Nephron progenitor cell (in vitro differentiated cells): ENCODE results near the gene ALX3.

Experiments used
- DNase-seq: peaks from one replicate; pipeline ENCODE4 v3.0.0; 2021
- H3K27ac Mint-ChIP-seq: 2 replicates; pipeline ENCODE4 v1.8.0; 2021; ENCODE audit warnings: mild to moderate bottlenecking, moderate library complexity, mixed read lengths
- H3K27me3 Mint-ChIP-seq: 2 replicates; pipeline ENCODE4 v1.8.0; 2021; ENCODE audit warnings: mild to moderate bottlenecking, low read depth, mixed read lengths; ENCODE audit not compliant: poor library complexity
- H3K36me3 Mint-ChIP-seq: 2 replicates; pipeline ENCODE4 v1.8.0; 2021; ENCODE audit warnings: low read depth, mixed read lengths
- H3K4me1 Mint-ChIP-seq: 2 replicates; pipeline ENCODE4 v1.8.0; 2021; ENCODE audit warnings: mixed read lengths
- H3K4me3 Mint-ChIP-seq: 2 replicates; pipeline ENCODE4 v1.8.0; 2021; ENCODE audit warnings: mild to moderate bottlenecking, moderate library complexity, mixed read lengths
- H3K9me3 Mint-ChIP-seq: 2 replicates; pipeline ENCODE4 v1.8.0; 2021; ENCODE audit warnings: mild to moderate bottlenecking, moderate library complexity, mixed read lengths
- TF ChIP-seq, protein P1 (sequence below): fragments of 200-600 bp; sonication (generic); IDR thresholded peaks from 2 replicates; pipeline ENCODE4 v1.5.0; 2021; ENCODE audit warnings: antibody characterized with exemption

Gene ALX3

DNA sequence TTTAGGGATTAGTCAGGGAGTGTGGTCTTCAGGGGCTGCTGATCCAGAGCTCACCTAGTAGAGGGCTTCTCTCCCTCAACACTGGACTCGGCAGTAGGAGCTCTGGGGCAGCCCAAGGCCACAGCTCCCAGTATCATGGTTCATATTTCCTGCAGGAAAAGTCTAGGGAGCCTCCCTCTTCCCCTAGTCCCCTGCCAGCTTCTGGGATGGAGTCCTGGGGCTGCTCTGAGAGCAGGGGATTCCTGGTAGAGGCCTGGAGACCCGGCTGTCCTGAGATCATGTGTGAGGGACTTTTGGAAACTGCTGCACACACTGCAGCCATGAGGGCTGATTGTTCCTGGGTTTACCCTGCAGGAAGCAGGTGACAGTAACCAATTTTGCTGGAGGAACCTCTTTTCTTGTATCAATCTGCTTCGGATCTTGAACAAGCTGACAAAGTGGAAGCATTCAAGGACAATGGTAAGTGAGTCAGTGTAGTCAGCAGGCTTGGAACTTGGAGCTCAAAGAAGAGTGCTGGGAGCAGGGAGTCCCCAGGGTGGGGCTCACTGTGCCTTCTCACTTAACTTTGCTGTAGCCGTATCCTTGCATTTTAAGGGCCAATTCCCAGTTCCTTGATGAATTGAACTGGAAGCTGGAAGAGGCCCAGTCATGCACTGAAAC lies 19.7 kb downstream of the ALX3 start:
- no peak for DNase-seq
- no peaks in the 10 kb centered on the region for H3K27me3 Mint-ChIP-seq
- TF ChIP-seq, protein P1, sequence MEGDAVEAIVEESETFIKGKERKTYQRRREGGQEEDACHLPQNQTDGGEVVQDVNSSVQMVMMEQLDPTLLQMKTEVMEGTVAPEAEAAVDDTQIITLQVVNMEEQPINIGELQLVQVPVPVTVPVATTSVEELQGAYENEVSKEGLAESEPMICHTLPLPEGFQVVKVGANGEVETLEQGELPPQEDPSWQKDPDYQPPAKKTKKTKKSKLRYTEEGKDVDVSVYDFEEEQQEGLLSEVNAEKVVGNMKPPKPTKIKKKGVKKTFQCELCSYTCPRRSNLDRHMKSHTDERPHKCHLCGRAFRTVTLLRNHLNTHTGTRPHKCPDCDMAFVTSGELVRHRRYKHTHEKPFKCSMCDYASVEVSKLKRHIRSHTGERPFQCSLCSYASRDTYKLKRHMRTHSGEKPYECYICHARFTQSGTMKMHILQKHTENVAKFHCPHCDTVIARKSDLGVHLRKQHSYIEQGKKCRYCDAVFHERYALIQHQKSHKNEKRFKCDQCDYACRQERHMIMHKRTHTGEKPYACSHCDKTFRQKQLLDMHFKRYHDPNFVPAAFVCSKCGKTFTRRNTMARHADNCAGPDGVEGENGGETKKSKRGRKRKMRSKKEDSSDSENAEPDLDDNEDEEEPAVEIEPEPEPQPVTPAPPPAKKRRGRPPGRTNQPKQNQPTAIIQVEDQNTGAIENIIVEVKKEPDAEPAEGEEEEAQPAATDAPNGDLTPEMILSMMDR, result no peak
- H3K9me3 Mint-ChIP-seq, result no peaks in the 10 kb centered on the region
- H3K4me3 Mint-ChIP-seq, result no peak overlapping the region
- no peak overlapping the region for H3K27ac Mint-ChIP-seq
- H3K4me1 Mint-ChIP-seq, result peaks cover 59% of the 10 kb centered on the region
- peaks cover 75% of the 10 kb centered on the region for H3K36me3 Mint-ChIP-seq

GRCh38 chr1:110049801-110050601 lies 20.5 kb downstream of the ALX3 start:
- peak overlapping the region; percentile 36 for H3K27ac Mint-ChIP-seq
- peak overlapping the region; percentile 13 for H3K4me3 Mint-ChIP-seq
- TF ChIP-seq, protein P1, result no peak
- no peaks in the 10 kb centered on the region for H3K9me3 Mint-ChIP-seq
- H3K4me1 Mint-ChIP-seq, result peaks cover 52% of the 10 kb centered on the region
- DNase-seq, result no peak
- H3K36me3 Mint-ChIP-seq, result peaks cover 75% of the 10 kb centered on the region
- H3K27me3 Mint-ChIP-seq, result no peaks in the 10 kb centered on the region

- H3K9me3 Mint-ChIP-seq, result no peaks in the 10 kb centered on the region
- DNase-seq, result no peak
Observed at GRCh38 chr1:110048923-110049601, 21.4 kb downstream of the ALX3 start.

GRCh38 chr1:110048240-110048639 lies 22.2 kb downstream of the ALX3 start:
- Mint-ChIP-seq H3K27ac (no peak overlapping the region), H3K36me3 (peaks cover 81% of the 10 kb centered on the region)

More at GRCh38 chr1:110048923-110049601, 21.4 kb downstream of the ALX3 start:
- Mint-ChIP-seq H3K36me3 (peaks cover 79% of the 10 kb centered on the region), H3K27ac (no peak overlapping the region), H3K4me3 (no peak overlapping the region), H3K27me3 (no peaks in the 10 kb centered on the region), H3K4me1 (peaks cover 48% of the 10 kb centered on the region)
- TF ChIP-seq, protein P1, result no peak

GRCh38 chr1:110047463-110047862 lies 23.0 kb downstream of the ALX3 start:
- no peak overlapping the region for H3K27ac Mint-ChIP-seq
- peaks cover 82% of the 10 kb centered on the region for H3K36me3 Mint-ChIP-seq
- TF ChIP-seq, protein P1, result no peak
- no peaks in the 10 kb centered on the region for H3K9me3 Mint-ChIP-seq
- H3K4me1 Mint-ChIP-seq, result peaks cover 38% of the 10 kb centered on the region
- no peak overlapping the region for H3K4me3 Mint-ChIP-seq
- DNase-seq, result no peak
- H3K27me3 Mint-ChIP-seq, result no peaks in the 10 kb centered on the region

More at GRCh38 chr1:110048240-110048639, 22.2 kb downstream of the ALX3 start:
- H3K27me3 Mint-ChIP-seq, result no peaks in the 10 kb centered on the region
- no peak overlapping the region for H3K4me3 Mint-ChIP-seq
- peaks cover 40% of the 10 kb centered on the region for H3K4me1 Mint-ChIP-seq
- DNase-seq, result no peak
- TF ChIP-seq, protein P1, result no peak
- no peaks in the 10 kb centered on the region for H3K9me3 Mint-ChIP-seq
